Duodenal mucosa (tissue), 2 donors: ENCODE results near the gene WNT7A.

Experiments used
- H3K27ac ChIP-seq: one replicate; pipeline ENCODE4 v1.7.0; 2013; ENCODE audit warnings: low read depth, low read length
- H3K27me3 ChIP-seq, 2 donors: one replicate each; pipeline ENCODE4 v1.7.0; 2013; ENCODE audit warnings: low read length in 2 of 2, control low read depth in 1 of 2; ENCODE audit not compliant: insufficient read depth in 2 of 2, control insufficient read depth in 1 of 2
- H3K36me3 ChIP-seq, 2 donors: one replicate each; pipeline ENCODE4 v1.7.0; 2013; ENCODE audit warnings: low read length in 2 of 2, control low read depth in 1 of 2; ENCODE audit not compliant: insufficient read depth in 2 of 2, control insufficient read depth in 1 of 2
- H3K4me1 ChIP-seq, 2 donors: one replicate each; pipeline ENCODE4 v1.7.0; 2013; ENCODE audit warnings: low read length in 2 of 2, control low read depth in 1 of 2; ENCODE audit not compliant: insufficient read depth in 2 of 2, control insufficient read depth in 1 of 2
- H3K4me3 ChIP-seq, 2 donors: one replicate each; pipeline ENCODE4 v1.7.0; 2013; ENCODE audit warnings: low read length in 2 of 2, low read depth in 1 of 2
- H3K9ac ChIP-seq, 2 donors: one replicate each; pipeline ENCODE4 v1.7.0; 2013; ENCODE audit warnings: low read length in 2 of 2, low read depth in 1 of 2
- H3K9me3 ChIP-seq, 2 donors: one replicate each; pipeline ENCODE4 v1.7.0; 2013; ENCODE audit warnings: low read length in 2 of 2, control low read depth in 1 of 2; ENCODE audit not compliant: control insufficient read depth in 1 of 2

Gene WNT7A

DNA sequence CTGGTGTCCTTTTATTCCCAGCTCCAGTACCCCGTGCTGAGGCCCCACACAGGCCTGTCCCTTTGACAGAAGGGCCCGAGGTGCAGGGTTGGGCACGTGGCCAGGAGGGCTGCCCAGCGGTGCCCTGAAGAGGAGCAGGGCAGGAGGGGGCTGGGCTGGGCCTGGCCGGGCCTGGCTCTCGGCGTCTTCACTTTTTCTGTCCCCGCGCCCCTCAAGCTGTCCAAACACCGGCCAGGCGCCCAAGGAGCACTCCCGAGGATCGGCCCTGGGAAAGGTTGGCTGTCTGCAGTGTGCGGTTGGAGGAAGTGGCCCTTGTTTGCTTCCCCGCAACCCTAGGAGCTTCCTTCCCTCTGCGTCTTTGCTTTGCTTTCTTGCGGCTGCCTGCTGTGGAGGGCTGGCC, 84.1 kb downstream of the WNT7A start:
- no peak overlapping the region for H3K27ac ChIP-seq
- no peaks in the 10 kb centered on the region for H3K9me3 ChIP-seq
- no peaks in the 10 kb centered on the region for H3K36me3 ChIP-seq
- no peak overlapping the region for H3K9ac ChIP-seq
- peaks cover 0 to 7% of the 10 kb centered on the region in 2 donors for H3K27me3 ChIP-seq
- H3K4me3 ChIP-seq: no peak overlapping the region
- no peaks in the 10 kb centered on the region for H3K4me1 ChIP-seq

DNA sequence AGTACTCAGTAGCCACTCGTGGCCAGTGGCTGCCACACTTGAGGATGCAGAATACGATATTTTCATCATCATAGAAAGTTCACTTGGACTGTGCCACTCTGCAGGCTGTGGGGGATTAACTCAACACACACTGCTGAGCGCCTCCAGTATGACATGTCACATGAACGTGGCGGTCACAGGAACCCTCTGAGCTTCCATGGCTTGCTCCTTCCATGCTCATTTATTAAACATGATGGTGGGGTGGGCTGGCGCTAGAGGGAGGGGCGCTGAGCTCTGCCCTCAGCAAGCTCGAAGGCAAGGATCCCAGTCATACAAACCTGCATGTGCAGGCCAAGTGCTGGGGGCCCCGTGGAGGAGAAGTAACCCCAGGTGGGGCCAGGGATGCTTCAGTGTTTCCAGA, 85.5 kb downstream of the WNT7A start:
- H3K27ac ChIP-seq: no peak overlapping the region
- no peaks in the 10 kb centered on the region for H3K4me1 ChIP-seq
- H3K9me3 ChIP-seq: no peaks in the 10 kb centered on the region
- no peak overlapping the region for H3K9ac ChIP-seq
- no peak overlapping the region for H3K4me3 ChIP-seq
- H3K27me3 ChIP-seq: peaks cover 0 to 7% of the 10 kb centered on the region in 2 donors
- H3K36me3 ChIP-seq: no peaks in the 10 kb centered on the region

DNA sequence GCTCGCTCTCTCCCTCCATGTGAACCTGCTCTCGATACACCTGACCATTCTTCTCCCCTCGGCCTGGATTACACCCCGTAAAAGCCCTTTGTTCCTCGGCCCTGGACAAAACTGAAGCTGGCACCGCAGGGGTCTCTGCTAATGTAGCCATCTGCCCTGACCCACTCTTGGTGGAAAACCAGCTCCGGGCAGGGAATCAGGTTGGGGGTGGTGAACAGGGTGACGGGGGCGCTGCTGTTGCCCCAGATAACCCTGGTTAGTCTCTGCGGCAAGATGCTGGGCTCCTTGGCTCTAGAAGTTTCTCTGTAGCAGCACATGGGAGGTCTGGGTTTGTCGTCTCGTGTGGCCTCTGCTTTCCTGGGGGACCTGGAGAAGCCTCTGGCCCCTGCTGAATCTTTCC, 86.4 kb downstream of the WNT7A start:
- H3K4me1 ChIP-seq: no peaks in the 10 kb centered on the region

DNA sequence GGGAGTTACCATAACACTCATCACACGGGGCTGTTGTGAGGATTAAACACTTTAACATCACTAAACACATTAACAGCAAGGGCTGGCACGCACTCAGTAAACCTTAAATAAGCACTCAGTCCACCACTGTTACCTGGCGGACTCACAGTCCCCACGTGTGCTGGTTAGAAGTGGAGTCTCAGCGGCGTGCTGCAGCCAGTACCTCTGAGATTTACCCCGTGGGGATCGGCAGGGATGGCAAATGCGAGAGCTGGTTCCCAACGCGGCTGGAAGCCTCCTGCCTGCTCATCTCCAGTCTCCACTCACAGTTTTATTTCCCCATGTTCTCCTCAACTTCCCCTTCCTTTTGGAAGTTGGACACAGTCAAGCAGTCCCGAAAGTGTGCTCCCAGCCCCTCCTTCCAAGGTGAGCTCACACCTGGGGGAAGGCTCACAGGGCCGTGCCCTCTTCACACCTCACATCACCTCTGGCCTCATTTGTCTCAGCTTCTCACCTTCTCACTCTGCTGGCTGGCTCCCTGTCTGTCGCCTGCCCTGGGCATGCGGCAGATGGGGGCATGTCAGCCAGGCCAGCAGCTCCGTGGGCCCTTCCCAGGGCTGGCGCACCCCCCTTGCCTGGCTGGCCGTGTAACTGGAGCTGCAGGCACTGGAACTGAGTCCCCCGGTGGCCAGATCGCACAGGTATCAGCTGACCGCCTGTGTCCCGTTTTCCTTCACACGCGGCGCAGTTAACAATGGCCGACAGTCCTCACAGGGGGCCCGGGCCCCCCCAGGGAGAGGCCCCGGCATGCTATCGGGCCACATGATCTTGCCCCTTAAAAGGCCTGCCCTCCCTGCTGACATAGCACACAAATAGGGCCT, 87.1 kb downstream of the WNT7A start:
- Histone ChIP-seq H3K4me1 (no peaks in the 10 kb centered on the region), H3K27me3 (peaks cover 0 to 7% of the 10 kb centered on the region in 2 donors), H3K9me3 (no peaks in the 10 kb centered on the region)

More for the DNA sequence above, 86.4 kb downstream of the WNT7A start:
- no peaks in the 10 kb centered on the region for H3K36me3 ChIP-seq
- H3K9ac ChIP-seq: no peak overlapping the region
- H3K4me3 ChIP-seq: no peak overlapping the region
- H3K27me3 ChIP-seq: peaks cover 0 to 7% of the 10 kb centered on the region in 2 donors
- H3K9me3 ChIP-seq: no peaks in the 10 kb centered on the region
- H3K27ac ChIP-seq: no peak overlapping the region

DNA sequence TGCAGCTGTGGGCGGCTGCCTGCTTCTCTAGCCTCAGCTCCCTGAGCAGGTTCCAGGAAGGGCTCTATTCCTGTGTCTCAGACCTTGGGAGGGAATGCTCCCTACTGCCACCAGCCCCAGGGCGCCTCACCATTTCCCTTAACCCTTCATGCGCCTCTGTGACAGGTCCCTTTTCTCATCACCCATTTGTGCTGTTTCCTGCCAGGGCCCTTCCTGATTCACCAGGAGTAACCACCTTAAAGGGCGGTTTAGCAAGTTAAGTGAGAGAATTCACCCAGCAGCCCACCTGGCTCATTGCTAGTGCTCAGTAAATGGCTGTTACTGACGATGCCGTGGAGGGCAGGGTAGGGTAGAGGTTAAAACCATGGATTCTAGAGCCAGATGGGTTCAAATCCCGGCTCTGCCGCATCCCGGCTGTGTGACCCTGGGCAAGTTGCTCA, 87.8 kb downstream of the WNT7A start:
- Histone ChIP-seq H3K9me3 (no peaks in the 10 kb centered on the region), H3K4me1 (no peaks in the 10 kb centered on the region), H3K27ac (no peak overlapping the region), H3K4me3 (no peak overlapping the region), H3K9ac (no peak overlapping the region), H3K27me3 (peaks cover 0 to 7% of the 10 kb centered on the region in 2 donors), H3K36me3 (no peaks in the 10 kb centered on the region)

More for the DNA sequence above, 87.1 kb downstream of the WNT7A start:
- no peaks in the 10 kb centered on the region for H3K36me3 ChIP-seq
- no peak overlapping the region for H3K4me3 ChIP-seq
- no peak overlapping the region for H3K9ac ChIP-seq
- no peak overlapping the region for H3K27ac ChIP-seq

DNA sequence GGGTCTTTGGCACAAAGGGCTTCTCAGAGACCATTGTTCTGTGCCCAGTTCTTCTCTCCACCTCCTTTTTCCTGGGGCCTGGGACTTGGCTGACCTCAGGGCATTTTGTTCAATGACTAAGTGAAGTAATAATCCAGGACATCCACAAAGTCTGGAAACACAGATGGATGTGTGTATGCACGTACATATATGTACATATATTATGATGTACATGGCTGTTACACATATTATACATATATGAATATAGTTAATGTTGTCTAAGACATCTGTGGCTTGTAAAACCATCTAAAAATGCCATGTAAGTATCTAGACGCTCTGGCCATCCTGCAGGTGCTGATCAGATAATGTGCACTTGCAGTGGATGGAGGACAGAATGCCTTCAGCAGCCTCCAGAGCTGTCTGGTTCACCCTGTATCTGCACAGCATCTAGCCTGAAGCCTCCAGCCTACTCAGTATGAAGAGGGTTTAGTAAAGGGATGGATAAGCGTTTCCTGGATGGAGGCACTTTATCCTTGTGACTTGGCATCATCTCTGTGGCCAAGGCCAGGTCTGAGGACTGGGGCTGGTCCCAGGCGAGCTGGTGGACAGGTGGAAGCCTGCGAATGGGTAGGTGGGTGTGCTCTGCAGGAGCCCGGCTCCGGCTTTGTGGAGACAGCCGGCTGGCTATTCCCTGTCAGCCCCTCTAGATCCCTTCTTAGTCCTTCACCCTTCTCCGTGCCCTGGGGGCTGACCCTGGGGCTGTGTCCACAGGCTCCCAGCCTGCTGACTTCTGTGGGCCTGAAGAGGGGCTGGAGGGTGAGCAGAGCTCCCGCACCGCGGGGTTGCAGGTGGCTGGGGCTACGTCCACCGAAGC, 88.4 kb downstream of the WNT7A start:
- no peak overlapping the region for H3K9ac ChIP-seq
- H3K27me3 ChIP-seq: peaks cover 0 to 7% of the 10 kb centered on the region in 2 donors
- H3K4me3 ChIP-seq: no peak overlapping the region

DNA sequence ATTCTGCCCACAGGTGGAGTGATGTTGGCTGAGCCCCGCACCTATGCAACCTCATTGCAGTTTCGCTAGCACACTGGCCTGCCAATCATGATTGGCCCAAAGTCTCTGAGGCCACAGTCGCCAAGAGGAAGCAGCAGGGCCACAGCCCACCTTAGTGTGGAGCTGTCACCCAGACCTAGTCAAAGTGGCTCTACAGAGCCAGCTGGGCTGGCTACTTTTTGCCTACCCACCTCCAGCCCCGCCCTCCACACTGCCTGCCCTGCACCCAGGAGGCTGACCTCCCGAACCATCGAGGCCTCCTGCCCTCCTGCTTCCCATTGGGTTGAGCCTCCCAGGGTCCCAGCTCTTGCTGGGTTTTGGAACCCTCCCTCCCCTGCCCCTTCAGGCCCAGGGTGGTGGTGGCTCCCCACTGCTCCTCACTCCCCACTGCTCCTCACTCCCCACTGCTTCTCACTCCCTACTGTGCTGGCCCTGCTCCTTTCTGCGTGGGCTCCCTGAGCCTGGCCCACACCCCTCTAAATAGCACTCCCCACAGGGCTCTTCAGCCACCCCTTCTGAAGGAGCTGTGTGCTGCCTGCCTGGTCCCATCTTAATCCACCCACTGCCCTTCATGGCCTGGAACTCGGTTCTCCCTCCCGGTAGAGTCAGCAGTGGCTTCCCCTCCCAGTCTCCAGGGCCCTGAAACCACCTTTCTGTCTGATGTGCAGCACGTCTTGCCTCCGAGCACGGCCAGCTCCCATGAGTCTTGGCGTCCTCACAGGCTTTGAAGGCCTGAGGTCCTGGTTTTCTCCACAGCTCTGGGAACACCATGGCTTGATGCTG, 89.3 kb downstream of the WNT7A start:
- H3K9me3 ChIP-seq: no peaks in the 10 kb centered on the region
- no peaks in the 10 kb centered on the region for H3K36me3 ChIP-seq
- no peaks in the 10 kb centered on the region for H3K4me1 ChIP-seq
- no peak overlapping the region for H3K9ac ChIP-seq
- no peak overlapping the region for H3K27ac ChIP-seq
- H3K4me3 ChIP-seq: no peak overlapping the region
- peaks cover 0 to 7% of the 10 kb centered on the region in 2 donors for H3K27me3 ChIP-seq

More for the DNA sequence above, 88.4 kb downstream of the WNT7A start:
- H3K4me1 ChIP-seq: no peaks in the 10 kb centered on the region
- no peaks in the 10 kb centered on the region for H3K9me3 ChIP-seq
- H3K36me3 ChIP-seq: no peaks in the 10 kb centered on the region
- no peak overlapping the region for H3K27ac ChIP-seq

DNA sequence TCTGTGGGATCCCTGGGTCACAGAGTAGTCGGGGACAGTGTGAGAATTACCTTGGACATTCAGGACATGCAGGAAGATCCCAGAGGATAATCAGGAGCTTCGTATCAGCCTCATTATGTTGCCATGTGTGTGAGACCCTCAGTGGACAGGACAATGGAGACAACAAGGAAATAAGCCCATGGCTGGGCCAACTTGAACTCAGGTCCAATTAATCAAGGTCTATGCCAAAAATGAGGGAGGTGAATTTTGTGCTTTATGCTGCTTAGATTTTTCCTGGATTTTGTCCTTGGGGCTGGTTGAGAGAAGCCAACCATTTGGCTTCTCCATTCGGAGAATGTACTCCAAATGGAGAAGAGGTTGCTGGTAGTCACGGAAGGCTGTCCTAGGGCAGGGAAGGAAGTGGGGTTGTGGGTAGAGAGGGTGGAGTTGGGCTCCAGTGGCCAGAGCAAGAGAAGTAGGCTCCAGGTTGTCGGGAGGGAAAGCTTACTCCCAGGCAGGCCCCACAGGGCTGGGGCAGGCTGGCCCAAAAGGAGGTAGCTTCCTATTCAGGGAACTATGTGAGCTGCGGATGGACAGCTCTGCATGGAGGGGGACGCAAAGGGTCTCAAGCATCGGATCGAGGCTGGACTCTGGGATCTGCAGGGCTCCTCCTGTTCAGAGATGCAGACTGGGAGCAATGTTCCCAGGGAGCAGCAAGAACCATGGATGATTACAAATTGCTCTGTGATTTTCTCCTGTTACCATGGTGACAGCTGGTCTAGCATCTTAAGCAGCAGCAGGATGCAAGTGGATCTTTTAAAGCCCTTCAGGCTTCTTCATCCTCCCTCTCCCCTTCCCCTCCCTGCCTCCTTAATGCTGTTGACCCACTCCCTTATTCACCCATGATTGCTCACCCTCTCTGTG, 91.1 kb downstream of the WNT7A start:
- Histone ChIP-seq H3K36me3 (no peaks in the 10 kb centered on the region), H3K9me3 (no peaks in the 10 kb centered on the region), H3K27me3 (peaks cover 0 to 7% of the 10 kb centered on the region in 2 donors), H3K27ac (no peak overlapping the region), H3K4me3 (no peak overlapping the region), H3K4me1 (no peaks in the 10 kb centered on the region), H3K9ac (no peak overlapping the region)

DNA sequence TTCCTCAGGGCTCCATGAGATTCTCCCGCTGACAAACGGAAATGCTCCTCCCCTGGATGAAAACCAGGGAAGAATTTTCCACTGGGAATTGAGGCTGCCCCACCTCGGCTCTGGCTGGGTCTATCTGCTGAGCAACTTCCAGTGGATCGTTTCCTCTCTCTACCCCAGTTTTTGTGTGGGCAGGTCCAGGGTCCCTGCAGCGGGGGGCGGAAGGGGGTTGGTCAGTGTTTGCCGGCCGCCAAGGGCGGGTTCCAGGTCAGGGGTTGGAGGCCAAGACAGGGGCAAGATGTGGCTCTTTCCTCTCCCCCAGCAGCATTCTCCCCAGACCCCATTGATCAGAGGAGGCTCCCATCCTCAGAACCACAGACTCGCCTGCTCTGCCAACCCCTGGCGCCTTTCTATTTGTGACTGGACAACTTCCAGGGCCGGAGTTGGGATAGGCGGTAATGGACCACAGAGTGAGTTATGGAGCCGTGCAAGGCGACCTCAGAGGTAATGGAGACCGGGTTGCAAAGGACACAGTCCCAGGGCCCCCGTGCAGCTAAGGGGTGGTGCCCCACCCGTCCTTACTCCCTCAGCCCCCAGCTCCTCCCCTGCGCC, 92.2 kb downstream of the WNT7A start:
- Histone ChIP-seq H3K4me3 (no peak overlapping the region), H3K4me1 (no peaks in the 10 kb centered on the region), H3K27me3 (peaks cover 1 to 4% of the 10 kb centered on the region in 2 donors), H3K9ac (no peak overlapping the region), H3K27ac (no peak overlapping the region), H3K36me3 (no peaks in the 10 kb centered on the region), H3K9me3 (no peaks in the 10 kb centered on the region)
